AG04449 (cell line): Measurements from ENCODE around the gene ARHGAP9.

Experiments
- CTCF ChIA-PET: fragments of 350-600 bp; formaldehyde crosslinking; extraction: SDS; loops from one replicate; lab custom pipeline; 2021; ENCODE audit warnings: antibody characterized with exemption; lab: Yijun Ruan, JAX
- POLR2A ChIA-PET: fragments of 400-600, 350-600 bp; formaldehyde crosslinking; extraction: SDS; loops from one replicate; lab custom pipeline; 2020; ENCODE audit warnings: antibody characterized with exemption, inconsistent platforms; lab: Yijun Ruan, JAX
- DNase-seq: peaks from one replicate; pipeline ENCODE4 v3.0.0-alpha.2; 2010; ENCODE audit warnings: low read depth, low spot score
- H3K4me3 ChIP-seq: 2 replicates; pipeline ENCODE4 v1.5.1; 2011; ENCODE audit warnings: low read depth, mild to moderate bottlenecking, control low read depth, low read length
- CTCF ChIP-seq: IDR thresholded peaks from one replicate; pipeline ENCODE4 v1.5.1; 2011; ENCODE audit warnings: mild to moderate bottlenecking, moderate library complexity, low read length, control low read depth, inconsistent platforms; ENCODE audit not compliant: insufficient read depth; ENCODE audit errors: missing control alignments

Gene ARHGAP9

GRCh38 chr12:57479376-57480115 lies at the start of gene ARHGAP9:
ARHGAP9 (minus strand) TSS chr12:57479866; CDS start chr12:57479406, 460 bp downstream.
- ChIA-PET POLR2A (no interaction called here), CTCF (interaction anchor here (1.1 to 20.7 kb wide), 2 partner anchors 18 to 27 kb away, joined by 4 to 321 read pairs; partner anchors contain the start of gene GLI1)
- H3K4me3 ChIP-seq: no peak within 1 kb of the TSS
- no peak for TF ChIP-seq CTCF
- DNase-seq: no peak

GRCh38 chr12:57528831-57529555 lies 49.3 kb upstream of the ARHGAP9 start:
- TF ChIP-seq CTCF: no peak
- no peak overlapping the region for H3K4me3 ChIP-seq
- no peak for DNase-seq
- ChIA-PET POLR2A (interaction anchor here (2.8 to 3.1 kb wide), 2 partner anchors 9 to 10 kb away, joined by 11 to 14 read pairs; partner anchors contain the start of gene DDIT3), CTCF (interaction anchor here (1.0 to 1.3 kb wide), 2 partner anchors 8 to 10 kb away, joined by 3 read pairs; no protein-coding TSS in a partner anchor)

- ChIA-PET POLR2A (interaction anchor here (2.8 to 3.1 kb wide), 2 partner anchors 8 to 11 kb away, joined by 11 to 14 read pairs; partner anchors contain the start of gene DDIT3), CTCF (interaction anchor here (1.3 kb wide), 1 partner anchor 9 kb away, joined by 3 read pairs; no protein-coding TSS in a partner anchor)
- no peak overlapping the region for H3K4me3 ChIP-seq
- TF ChIP-seq CTCF: no peak
- DNase-seq: no peak
Observed at GRCh38 chr12:57528176-57528575, 48.5 kb upstream of the ARHGAP9 start.

- ChIA-PET CTCF (interaction anchor here (0.7 to 1.3 kb wide), 3 partner anchors 11 to 199 kb away, joined by 3 read pairs; no protein-coding TSS in a partner anchor), POLR2A (interaction anchor here (1.3 kb wide), 1 partner anchor 12 kb away, joined by 4 read pairs; no protein-coding TSS in a partner anchor)
- no peak for DNase-seq
- no peak for TF ChIP-seq CTCF
- H3K4me3 ChIP-seq: no peak overlapping the region
Observed at GRCh38 chr12:57527184-57527583, 47.5 kb upstream of the ARHGAP9 start.

- CTCF ChIA-PET: interaction anchor here (0.7 to 1.3 kb wide), 4 partner anchors 11 to 199 kb away, joined by 3 read pairs; no protein-coding TSS in a partner anchor
Observed at GRCh38 chr12:57526477-57527126, 46.9 kb upstream of the ARHGAP9 start.

More at GRCh38 chr12:57526477-57527126, 46.9 kb upstream of the ARHGAP9 start:
- no peak overlapping the region for H3K4me3 ChIP-seq
- POLR2A ChIA-PET: interaction anchor here (1.0 to 1.3 kb wide), 2 partner anchors 12 to 17 kb away, joined by 3 to 4 read pairs; no protein-coding TSS in a partner anchor
- no peak for DNase-seq
- TF ChIP-seq CTCF: no peak
